Measurements from ENCODE around the gene C2orf76.

DNA sequence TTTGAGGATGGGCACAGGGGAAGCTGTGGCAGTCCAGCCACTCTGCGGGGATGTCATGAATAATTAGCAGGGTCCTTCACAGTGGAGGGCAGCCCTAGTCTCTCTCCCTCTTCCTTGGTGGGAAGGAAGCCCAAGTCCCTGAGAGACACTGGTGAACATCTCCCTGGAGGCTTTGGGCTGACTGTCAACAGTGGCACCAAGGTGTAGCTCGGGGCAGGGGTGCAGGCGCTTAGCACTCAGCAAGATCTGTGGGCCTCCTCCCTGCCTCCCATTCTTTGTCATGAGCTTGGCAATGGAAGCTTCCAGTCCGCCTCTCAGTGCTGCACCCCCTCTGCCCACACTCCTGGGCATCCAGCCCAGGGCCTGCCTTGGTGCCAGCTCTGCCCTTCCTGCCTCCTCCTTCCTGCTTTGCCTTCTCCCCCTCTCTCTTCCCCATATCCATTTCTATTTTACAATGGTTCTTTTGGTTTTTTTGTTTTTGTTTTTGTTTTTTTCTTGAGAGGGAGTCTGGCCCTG lies 83.6 kb downstream of the C2orf76 start:
- TF ChIP-seq, protein P1, sequence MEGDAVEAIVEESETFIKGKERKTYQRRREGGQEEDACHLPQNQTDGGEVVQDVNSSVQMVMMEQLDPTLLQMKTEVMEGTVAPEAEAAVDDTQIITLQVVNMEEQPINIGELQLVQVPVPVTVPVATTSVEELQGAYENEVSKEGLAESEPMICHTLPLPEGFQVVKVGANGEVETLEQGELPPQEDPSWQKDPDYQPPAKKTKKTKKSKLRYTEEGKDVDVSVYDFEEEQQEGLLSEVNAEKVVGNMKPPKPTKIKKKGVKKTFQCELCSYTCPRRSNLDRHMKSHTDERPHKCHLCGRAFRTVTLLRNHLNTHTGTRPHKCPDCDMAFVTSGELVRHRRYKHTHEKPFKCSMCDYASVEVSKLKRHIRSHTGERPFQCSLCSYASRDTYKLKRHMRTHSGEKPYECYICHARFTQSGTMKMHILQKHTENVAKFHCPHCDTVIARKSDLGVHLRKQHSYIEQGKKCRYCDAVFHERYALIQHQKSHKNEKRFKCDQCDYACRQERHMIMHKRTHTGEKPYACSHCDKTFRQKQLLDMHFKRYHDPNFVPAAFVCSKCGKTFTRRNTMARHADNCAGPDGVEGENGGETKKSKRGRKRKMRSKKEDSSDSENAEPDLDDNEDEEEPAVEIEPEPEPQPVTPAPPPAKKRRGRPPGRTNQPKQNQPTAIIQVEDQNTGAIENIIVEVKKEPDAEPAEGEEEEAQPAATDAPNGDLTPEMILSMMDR (IDR thresholded peaks at IDR 0.05; ENCODE audit: poor library complexity) = no peak
- no peak for TF ChIP-seq EZH2phosphoT487 (IDR thresholded peaks at IDR 0.05; ENCODE audit: low read depth, severe bottlenecking, unreplicated experiment)

Measured in hepatocyte (in vitro differentiated cells).